HCT116 (cell line): ENCODE data around the gene MNDA. TPM values are rescaled to one million over a fixed set of nuclear protein-coding genes. Genes with fewer than 3 reads are reported as not detected.
"Not testable (repeated sequence)": the region's sequence is repeated elsewhere in the genome, so short reads cannot be mapped to it uniquely, and the experiment has no call there.

ENCODE experiments used
- ATAC-seq: fragments of 200-7000 bp; cut with Tn5 transposase; 2 replicates; pipeline ENCODE4 v1.9.1; 2020; ENCODE audit warnings: mild to moderate bottlenecking, moderate library complexity
- BruUV-seq: library from RNA; stranded (reverse); fragments of 400-500 nt; replicated peaks from 2 replicates; lab custom pipeline; 2021; lab: Mats Ljungman, UMichigan
- CTCF ChIA-PET: fragments of 300-600 bp; sonication (Branson Sonifier 250); formaldehyde crosslinking; loops from one replicate; lab custom pipeline; 2021; ENCODE audit warnings: antibody characterized with exemption; lab: Charles Lee
- POLR2A ChIA-PET: fragments of 300-600, 350-600 bp; sonication (Branson Sonifier 250); formaldehyde crosslinking; loops from one replicate; lab custom pipeline; 2021; ENCODE audit warnings: antibody characterized with exemption; lab: Charles Lee
- RAD21 ChIA-PET, 2 experiments: fragments of 300-600 bp; sonication (Branson Sonifier 250); formaldehyde crosslinking; loops; one replicate each; lab custom pipeline; 2023; ENCODE audit warnings: low total read pairs in 2 of 2; ENCODE audit not compliant: uncharacterized antibody in 2 of 2, unreplicated experiment in 2 of 2, low non-redundant PET in 1 of 2; lab: Charles Lee
- DNase-seq: peaks from one replicate; pipeline ENCODE4 v3.0.0-alpha.2; 2010; ENCODE audit warnings: low read depth, low spot score
- H2AFZ ChIP-seq: fragments of 200-600 bp; shearing (Covaris generic), sonication (generic); 2 replicates; pipeline ENCODE4 v1.6.1; 2017; ENCODE audit warnings: low read depth, mixed run types, mixed read lengths, antibody characterized with exemption, low read length; ENCODE audit not compliant: poor library complexity, severe bottlenecking
- H3K27ac ChIP-seq: 2 replicates; pipeline ENCODE4 v1.5.1; 2012; ENCODE audit warnings: low read depth, low read length
- H3K27me3 ChIP-seq: fragments of 200-600 bp; sonication (generic); 2 replicates; pipeline ENCODE4 v1.6.1; 2016; ENCODE audit warnings: mixed run types, low read length, mixed read lengths; ENCODE audit not compliant: insufficient read depth
- H3K36me3 ChIP-seq, 2 experiments: fragments of 200-500 bp in 1 of 2; fragments of 200-600 bp in 1 of 2; sonication (Bioruptor generic) in 1 of 2; sonication (generic) in 1 of 2; 2 replicates each; pipeline versions ENCODE4 v1.5.1 to v1.6.1; 2014 to 2016; ENCODE audit warnings: low read length in 2 of 2, inconsistent platforms in 1 of 2, mixed read lengths in 1 of 2, mixed run types in 1 of 2; ENCODE audit not compliant: insufficient read depth in 2 of 2, control insufficient read depth in 1 of 2
- H3K4me1 ChIP-seq, 2 experiments: fragments of 200-600 bp in 1 of 2; sonication (generic) in 1 of 2; 2 replicates each; pipeline versions ENCODE4 v1.5.1 to v1.6.1; 2012 to 2017; ENCODE audit warnings: low read length in 2 of 2, inconsistent platforms in 1 of 2, mild to moderate bottlenecking in 1 of 2, mixed read lengths in 1 of 2, mixed run types in 1 of 2, moderate library complexity in 1 of 2; ENCODE audit not compliant: insufficient read depth in 2 of 2, control insufficient read depth in 1 of 2
- H3K4me2 ChIP-seq: fragments of 200-600 bp; sonication (generic); 2 replicates; pipeline ENCODE4 v1.6.1; 2017; ENCODE audit warnings: mixed run types, low read length, mixed read lengths
- H3K4me3 ChIP-seq, 2 experiments: fragments of 200-600 bp in 1 of 2; sonication (generic) in 1 of 2; replicated peaks in 1 of 2; 2 replicates each; pipeline ENCODE4 v1.5.1; 2011 to 2016; ENCODE audit warnings: low read length in 2 of 2, control low read depth in 1 of 2, low read depth in 1 of 2, mild to moderate bottlenecking in 1 of 2, mixed read lengths in 1 of 2, mixed run types in 1 of 2
- H3K79me2 ChIP-seq: fragments of 200-600 bp; sonication (generic); 2 replicates; pipeline ENCODE4 v1.6.1; 2017; ENCODE audit warnings: mild to moderate bottlenecking, mixed run types, low read length, moderate library complexity, mixed read lengths; ENCODE audit not compliant: insufficient read depth
- H3K9ac ChIP-seq: fragments of 200-600 bp; sonication (generic); 2 replicates; pipeline ENCODE4 v1.6.1; 2016; ENCODE audit warnings: low read length, mixed read lengths
- H3K9me2 ChIP-seq: fragments of 200-600 bp; sonication (generic), shearing (Covaris generic); 2 replicates; pipeline ENCODE4 v1.6.1; 2017; ENCODE audit warnings: mixed run types, mild to moderate bottlenecking, moderate library complexity; ENCODE audit not compliant: insufficient read depth
- H3K9me3 ChIP-seq, 2 experiments: fragments of 200-500 bp in 1 of 2; fragments of 200-600 bp in 1 of 2; sonication (Bioruptor generic) in 1 of 2; sonication (generic) in 1 of 2; 2 replicates each; pipeline ENCODE4 v1.6.1; 2014 to 2017; ENCODE audit warnings: low read length in 2 of 2, mixed read lengths in 2 of 2, inconsistent platforms in 1 of 2, low read depth in 1 of 2, mild to moderate bottlenecking in 1 of 2, mixed run types in 1 of 2, moderate library complexity in 1 of 2; ENCODE audit not compliant: control insufficient read depth in 1 of 2, insufficient read depth in 1 of 2
- H4K20me1 ChIP-seq: fragments of 200-600 bp; sonication (generic), shearing (Covaris generic); 2 replicates; pipeline ENCODE4 v1.6.1; 2017; ENCODE audit warnings: mixed run types, mild to moderate bottlenecking, moderate library complexity; ENCODE audit not compliant: insufficient read depth
- CBX3 ChIP-seq: IDR thresholded peaks from 2 replicates; pipeline ENCODE4 v1.6.1; 2012; ENCODE audit warnings: low read depth
- EGR1 ChIP-seq: IDR thresholded peaks from 2 replicates; pipeline ENCODE4 v1.6.1; 2012; ENCODE audit warnings: low read depth
- ELF1 ChIP-seq: IDR thresholded peaks from 2 replicates; pipeline ENCODE4 v1.6.1; 2012; ENCODE audit warnings: low read depth, borderline replicate concordance
- EZH2phosphoT487 ChIP-seq: fragments of 200-600 bp; IDR thresholded peaks from 2 replicates; pipeline ENCODE4 v1.6.1; 2018; ENCODE audit warnings: antibody characterized with exemption, borderline replicate concordance
- POLR2AphosphoS5 ChIP-seq: IDR thresholded peaks from 2 replicates; pipeline ENCODE4 v1.6.1; 2011; ENCODE audit warnings: mild to moderate bottlenecking, low read depth, low read length, moderate library complexity
- RAD21 ChIP-seq: IDR thresholded peaks from 2 replicates; pipeline ENCODE4 v1.6.1; 2012; ENCODE audit warnings: low read depth, mild to moderate bottlenecking
- TCF7L2 ChIP-seq: IDR thresholded peaks from 2 replicates; pipeline ENCODE4 v1.7.0; 2011; ENCODE audit warnings: borderline replicate concordance, inconsistent platforms; ENCODE audit not compliant: insufficient read depth, insufficient read length; ENCODE audit errors: extremely low read depth
- ZFX ChIP-seq: fragments of 450-650 bp; IDR thresholded peaks from 2 replicates; pipeline ENCODE4 v1.6.1; 2017
- intact Hi-C: fragments of 100-400 bp; cut with micrococcal nuclease; formaldehyde crosslinking; loops from 2 replicates; pipeline ENCODE4 v1.10.0; 2022
- total RNA-seq: library from RNA; stranded (reverse); gene quantifications from one replicate; pipeline ENCODE4 v1.2.1, GENCODE V29; 2021; ENCODE audit not compliant: unreplicated experiment
- TF ChIP-seq, protein P1 (sequence below): IDR thresholded peaks from 2 replicates; pipeline ENCODE4 v1.6.1; 2011; ENCODE audit warnings: mild to moderate bottlenecking, low read length, moderate library complexity; ENCODE audit not compliant: insufficient replicate concordance; ENCODE audit errors: extremely low read depth
- TF ChIP-seq, protein P2 (sequence below), 3 experiments: fragments of 200-600 bp in 1 of 3; sonication (generic) in 1 of 3; IDR thresholded peaks in 2 of 3; conservative IDR thresholded peaks in 1 of 3; 2 replicates each; pipeline ENCODE4 v1.5.1; 2012 to 2017; ENCODE audit warnings: low read depth in 2 of 3, low read length in 2 of 3, antibody characterized with exemption in 1 of 3, borderline replicate concordance in 1 of 3, control low read depth in 1 of 3, mild to moderate bottlenecking in 1 of 3, mixed read lengths in 1 of 3, mixed run types in 1 of 3, moderate library complexity in 1 of 3; ENCODE audit not compliant: insufficient read depth in 1 of 3
- TF ChIP-seq, protein P3 (sequence below): IDR thresholded peaks from 2 replicates; pipeline ENCODE4 v1.6.1; 2012

The MNDA gene
- total RNA-seq, 1 experiment from 2014 or later, result not detected

DNA sequence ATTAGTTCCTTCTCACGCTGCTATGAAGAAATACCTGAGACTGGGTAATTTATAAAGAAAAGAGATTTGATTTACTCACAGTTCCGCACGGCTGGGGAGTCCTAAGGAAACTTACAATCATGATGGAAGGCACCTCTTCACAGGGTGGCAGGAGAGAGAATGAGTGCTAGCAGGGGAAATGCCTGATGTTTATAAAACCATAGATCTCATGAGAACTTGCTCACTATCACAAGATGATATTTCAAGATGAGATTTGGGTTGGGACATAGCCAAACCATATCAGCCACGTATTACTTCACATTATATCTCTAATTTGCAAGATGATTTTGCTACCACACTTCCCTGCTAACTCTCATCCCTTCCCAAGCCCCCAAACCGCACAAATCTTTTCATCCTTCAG is 9.1 kb downstream of the MNDA start (continued):
- TF ChIP-seq, protein P1, sequence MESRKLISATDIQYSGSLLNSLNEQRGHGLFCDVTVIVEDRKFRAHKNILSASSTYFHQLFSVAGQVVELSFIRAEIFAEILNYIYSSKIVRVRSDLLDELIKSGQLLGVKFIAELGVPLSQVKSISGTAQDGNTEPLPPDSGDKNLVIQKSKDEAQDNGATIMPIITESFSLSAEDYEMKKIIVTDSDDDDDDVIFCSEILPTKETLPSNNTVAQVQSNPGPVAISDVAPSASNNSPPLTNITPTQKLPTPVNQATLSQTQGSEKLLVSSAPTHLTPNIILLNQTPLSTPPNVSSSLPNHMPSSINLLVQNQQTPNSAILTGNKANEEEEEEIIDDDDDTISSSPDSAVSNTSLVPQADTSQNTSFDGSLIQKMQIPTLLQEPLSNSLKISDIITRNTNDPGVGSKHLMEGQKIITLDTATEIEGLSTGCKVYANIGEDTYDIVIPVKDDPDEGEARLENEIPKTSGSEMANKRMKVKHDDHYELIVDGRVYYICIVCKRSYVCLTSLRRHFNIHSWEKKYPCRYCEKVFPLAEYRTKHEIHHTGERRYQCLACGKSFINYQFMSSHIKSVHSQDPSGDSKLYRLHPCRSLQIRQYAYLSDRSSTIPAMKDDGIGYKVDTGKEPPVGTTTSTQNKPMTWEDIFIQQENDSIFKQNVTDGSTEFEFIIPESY, result no peak
- TF ChIP-seq, protein P2, sequence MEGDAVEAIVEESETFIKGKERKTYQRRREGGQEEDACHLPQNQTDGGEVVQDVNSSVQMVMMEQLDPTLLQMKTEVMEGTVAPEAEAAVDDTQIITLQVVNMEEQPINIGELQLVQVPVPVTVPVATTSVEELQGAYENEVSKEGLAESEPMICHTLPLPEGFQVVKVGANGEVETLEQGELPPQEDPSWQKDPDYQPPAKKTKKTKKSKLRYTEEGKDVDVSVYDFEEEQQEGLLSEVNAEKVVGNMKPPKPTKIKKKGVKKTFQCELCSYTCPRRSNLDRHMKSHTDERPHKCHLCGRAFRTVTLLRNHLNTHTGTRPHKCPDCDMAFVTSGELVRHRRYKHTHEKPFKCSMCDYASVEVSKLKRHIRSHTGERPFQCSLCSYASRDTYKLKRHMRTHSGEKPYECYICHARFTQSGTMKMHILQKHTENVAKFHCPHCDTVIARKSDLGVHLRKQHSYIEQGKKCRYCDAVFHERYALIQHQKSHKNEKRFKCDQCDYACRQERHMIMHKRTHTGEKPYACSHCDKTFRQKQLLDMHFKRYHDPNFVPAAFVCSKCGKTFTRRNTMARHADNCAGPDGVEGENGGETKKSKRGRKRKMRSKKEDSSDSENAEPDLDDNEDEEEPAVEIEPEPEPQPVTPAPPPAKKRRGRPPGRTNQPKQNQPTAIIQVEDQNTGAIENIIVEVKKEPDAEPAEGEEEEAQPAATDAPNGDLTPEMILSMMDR (IDR thresholded peaks at IDR 0.05 in 2 of 3, conservative IDR thresholded peaks at IDR 0.05 in 1 of 3; ENCODE audit: borderline replicate concordance in 1 of 3, insufficient read depth in 1 of 3, low read depth in 2 of 3, low read length in 2 of 3), result no peak
- no peak for TF ChIP-seq EGR1
- no peak for TF ChIP-seq RAD21
- TF ChIP-seq, protein P3, sequence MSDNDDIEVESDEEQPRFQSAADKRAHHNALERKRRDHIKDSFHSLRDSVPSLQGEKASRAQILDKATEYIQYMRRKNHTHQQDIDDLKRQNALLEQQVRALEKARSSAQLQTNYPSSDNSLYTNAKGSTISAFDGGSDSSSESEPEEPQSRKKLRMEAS, result no peak
- no peak for TF ChIP-seq EZH2phosphoT487
- TF ChIP-seq CBX3, result no peak

DNA sequence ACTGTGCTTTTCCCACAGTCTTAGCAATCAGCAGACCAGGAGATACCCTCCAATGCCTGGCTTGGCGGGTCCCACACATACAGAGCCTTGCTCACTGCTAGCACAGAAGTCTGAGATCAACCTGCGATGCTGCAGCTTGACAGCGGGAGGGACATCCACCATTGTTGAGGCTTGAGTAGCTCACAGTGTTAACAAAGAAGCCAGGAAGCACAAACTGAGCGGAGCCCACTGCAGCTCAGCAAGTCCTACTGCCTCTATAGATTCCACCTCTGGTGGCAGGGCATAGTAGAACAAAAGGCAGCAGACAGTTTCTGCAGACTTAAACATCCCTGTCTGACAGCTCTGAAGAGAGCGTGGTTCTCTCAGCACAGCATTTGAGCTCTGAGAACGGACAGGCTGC is 33.4 kb downstream of the MNDA start:
- H3K4me1 ChIP-seq, result no peaks in the 10 kb centered on the region
- ChIA-PET CTCF (no interaction called here), POLR2A (no interaction called here), RAD21 (no interaction called here)
- H3K4me3 ChIP-seq, result no peak overlapping the region
- no peaks in the 10 kb centered on the region for H3K79me2 ChIP-seq
- no peak overlapping the region for H3K9ac ChIP-seq
- TF ChIP-seq ELF1, result no peak
- TF ChIP-seq, protein P2 (IDR thresholded peaks at IDR 0.05 in 2 of 3, conservative IDR thresholded peaks at IDR 0.05 in 1 of 3; ENCODE audit: borderline replicate concordance in 1 of 3, insufficient read depth in 1 of 3, low read depth in 2 of 3, low read length in 2 of 3), result no peak
- TF ChIP-seq POLR2AphosphoS5, result no peak
- no peak for TF ChIP-seq EZH2phosphoT487
- TF ChIP-seq RAD21, result no peak
- TF ChIP-seq, protein P3, result no peak
- TF ChIP-seq TCF7L2, result no peak
- no peak for TF ChIP-seq ZFX
- BruUV-seq, result no TSS peak
- H3K9me3 ChIP-seq, result peaks cover 0 to 3% of the 10 kb centered on the region in 2 experiments; a peak in 1 of 4 replicates
- intact Hi-C loops, result no loop called here
- H3K36me3 ChIP-seq, result no peaks in the 10 kb centered on the region
- H4K20me1 ChIP-seq, result no peaks in the 10 kb centered on the region
- no peak overlapping the region for H2AFZ ChIP-seq
- no peak for ATAC-seq
- no peaks in the 10 kb centered on the region for H3K27me3 ChIP-seq
- no peak overlapping the region for H3K27ac ChIP-seq
- H3K9me2 ChIP-seq, result no peaks in the 10 kb centered on the region
- DNase-seq, result no peak
- H3K4me2 ChIP-seq, result no peak overlapping the region

DNA sequence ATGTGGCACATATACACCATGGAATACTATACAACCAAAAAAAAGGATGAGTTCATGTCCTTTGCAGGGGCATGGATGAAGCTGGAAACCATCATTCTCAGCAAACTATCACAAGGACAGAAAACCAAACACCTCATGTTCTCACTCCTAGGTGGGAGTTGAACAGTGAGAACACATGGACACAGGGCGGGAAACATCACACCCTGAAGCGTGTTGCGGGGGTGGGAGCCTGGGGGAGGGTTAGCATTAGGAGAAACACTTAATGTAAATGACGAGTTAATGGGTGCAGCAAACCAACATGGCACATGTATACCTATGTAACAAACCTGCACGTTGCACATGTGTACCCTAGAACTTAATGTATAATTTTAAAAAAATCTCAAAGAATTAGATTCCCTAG is 39.3 kb downstream of the MNDA start:
- RAD21 ChIA-PET, ATAC-seq, intact Hi-C loops: not testable (repeated sequence)

More for the DNA sequence above, 39.3 kb downstream of the MNDA start:
- H3K9ac ChIP-seq, H3K79me2 ChIP-seq, H3K4me1 ChIP-seq, H4K20me1 ChIP-seq, H2AFZ ChIP-seq, H3K4me3 ChIP-seq, POLR2A ChIA-PET, H3K9me3 ChIP-seq, H3K36me3 ChIP-seq, H3K27ac ChIP-seq, BruUV-seq, H3K27me3 ChIP-seq, CTCF ChIA-PET, DNase-seq, H3K4me2 ChIP-seq, H3K9me2 ChIP-seq: not testable (repeated sequence)
